NB4 (cell line): ENCODE results near the gene DIP2C.

ENCODE experiments used
- DNase-seq: peaks from one replicate; pipeline ENCODE4 v3.0.0; 2010; ENCODE audit warnings: low read depth
- H3K4me3 ChIP-seq: one replicate; pipeline ENCODE4 v1.5.1; 2011; ENCODE audit warnings: mild to moderate bottlenecking, low read depth, low read length, moderate library complexity
- CTCF ChIP-seq: IDR thresholded peaks from one replicate; pipeline ENCODE4 v1.5.1; 2012; ENCODE audit warnings: low read depth, low read length
- MYC ChIP-seq: IDR thresholded peaks from 2 replicates; pipeline ENCODE4 v1.6.1; 2011; ENCODE audit warnings: low read depth, low read length
- POLR2A ChIP-seq: IDR thresholded peaks from 2 replicates; pipeline ENCODE4 v1.6.1; 2011; ENCODE audit warnings: mild to moderate bottlenecking; ENCODE audit not compliant: insufficient read length; ENCODE audit errors: extremely low read depth
- TF ChIP-seq, protein P1 (sequence below): IDR thresholded peaks from 2 replicates; pipeline ENCODE4 v1.6.1; 2011; ENCODE audit warnings: low read depth, low read length

Gene DIP2C

GRCh38 chr10:340646-341045 is 348.8 kb downstream of the DIP2C start:
- TF ChIP-seq CTCF: no peak
- no peak for DNase-seq
- H3K4me3 ChIP-seq: no peak overlapping the region

- no peak for DNase-seq
- no peak for TF ChIP-seq POLR2A
- no peak for TF ChIP-seq CTCF
- TF ChIP-seq MYC: no peak
- TF ChIP-seq, protein P1, sequence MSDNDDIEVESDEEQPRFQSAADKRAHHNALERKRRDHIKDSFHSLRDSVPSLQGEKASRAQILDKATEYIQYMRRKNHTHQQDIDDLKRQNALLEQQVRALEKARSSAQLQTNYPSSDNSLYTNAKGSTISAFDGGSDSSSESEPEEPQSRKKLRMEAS: no peak
- H3K4me3 ChIP-seq: no peak overlapping the region
Observed at GRCh38 chr10:339038-339391, 350.5 kb downstream of the DIP2C start.

GRCh38 chr10:338171-339037 is 351.1 kb downstream of the DIP2C start:
- TF ChIP-seq MYC (no peak), POLR2A (no peak), CTCF (no peak)
- TF ChIP-seq, protein P1: no peak
- no peak overlapping the region for H3K4me3 ChIP-seq
- no peak for DNase-seq

GRCh38 chr10:336247-336646 is 353.2 kb downstream of the DIP2C start:
- no peak for DNase-seq
- H3K4me3 ChIP-seq: no peak overlapping the region
- no peak for TF ChIP-seq CTCF
- TF ChIP-seq, protein P1: no peak
- TF ChIP-seq POLR2A: no peak
- no peak for TF ChIP-seq MYC

DNA sequence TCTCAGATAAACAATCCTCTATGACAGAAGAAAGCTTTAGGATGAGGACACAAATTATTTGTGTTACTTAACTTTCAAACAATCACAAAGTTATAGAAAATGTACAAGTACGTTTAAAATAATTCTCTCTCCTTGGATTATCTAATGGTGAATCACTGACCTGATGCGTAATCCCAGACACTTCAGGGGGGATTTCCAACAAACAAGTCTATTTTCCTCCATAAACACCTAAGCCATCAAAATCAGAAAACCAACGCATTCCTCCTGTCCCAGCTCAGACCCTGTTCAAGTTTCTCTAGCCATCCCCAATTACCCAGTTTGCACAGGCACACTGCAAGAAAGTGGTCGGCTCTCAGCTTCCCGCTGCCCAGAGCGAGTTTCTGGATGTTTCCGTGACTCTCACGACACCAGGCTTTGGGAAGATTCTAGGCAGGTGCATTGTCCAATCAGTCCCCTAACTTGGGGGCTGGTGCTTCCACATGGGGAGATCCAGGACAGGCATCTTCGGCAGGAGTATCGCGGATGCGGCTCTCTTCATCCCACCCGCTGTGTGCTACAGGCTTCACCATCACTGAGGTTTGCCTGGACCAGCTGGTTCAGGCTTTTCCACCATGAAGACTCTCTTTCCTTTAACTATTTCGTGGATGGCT is 354.2 kb downstream of the DIP2C start:
- DNase-seq: no peak
- no peak for TF ChIP-seq CTCF
- no peak for TF ChIP-seq POLR2A
- TF ChIP-seq, protein P1: no peak
- no peak for TF ChIP-seq MYC
- H3K4me3 ChIP-seq: no peak overlapping the region
